Thoracic aorta (tissue), 2 donors: ENCODE results near the gene BRINP3. TPM values are rescaled to one million over a fixed set of nuclear protein-coding genes. Genes with fewer than 3 reads are reported as not detected.

Source experiments
- ATAC-seq: fragments of 150-250 bp; one replicate; pipeline ENCODE4 v1.8.0; 2017; ENCODE audit warnings: low read depth; ENCODE audit not compliant: insufficient number of reproducible peaks, low FRiP score
- DNase-seq: peaks from one replicate; pipeline ENCODE4 v3.0.0-alpha.2; 2020; ENCODE audit warnings: low spot score
- H3K27ac ChIP-seq, 2 donors: fragments of 200-600 bp; sonication (generic); 1 replicate in 1 of 2; 2 replicates in 1 of 2; pipeline ENCODE4 v1.5.1; 2016; ENCODE audit warnings: mild to moderate bottlenecking in 2 of 2, moderate library complexity in 2 of 2
- H3K27me3 ChIP-seq: fragments of 200-600 bp; sonication (generic); replicated peaks from 2 replicates; pipeline ENCODE4 v1.6.0; 2016; ENCODE audit warnings: mild to moderate bottlenecking; ENCODE audit not compliant: insufficient read depth
- H3K36me3 ChIP-seq: fragments of 200-600 bp; sonication (generic); one replicate; pipeline ENCODE4 v1.5.1; 2016
- H3K4me1 ChIP-seq, 2 donors: fragments of 200-600 bp; sonication (generic); 1 replicate in 1 of 2; 2 replicates in 1 of 2; pipeline versions ENCODE4 v1.5.1 to v1.6.0; 2016; ENCODE audit warnings: low read depth in 2 of 2, mild to moderate bottlenecking in 1 of 2; ENCODE audit not compliant: control insufficient read depth in 1 of 2
- H3K4me3 ChIP-seq: fragments of 200-600 bp; sonication (generic); 2 replicates; pipeline ENCODE4 v1.5.1; 2016; ENCODE audit warnings: mild to moderate bottlenecking
- H3K9me3 ChIP-seq: fragments of 200-600 bp; sonication (generic); 2 replicates; pipeline ENCODE4 v1.5.1; 2016
- CTCF ChIP-seq: fragments of 200-600 bp; sonication (generic); IDR thresholded peaks from one replicate; pipeline ENCODE4 v1.5.1; 2019; ENCODE audit warnings: antibody characterized with exemption
- total RNA-seq, 2 donors: library from RNA; depleted of rRNA; stranded (reverse); fragments of >200 nt; gene quantifications; one replicate each; pipeline versions ENCODE4 v1.1.0 to v1.2.3, GENCODE V29; 2016

The BRINP3 gene
- total RNA-seq, 2 donors from 2014 or later, result 6.0 TPM; not detected in 1

GRCh38 chr1:190353538-190354101, 124.0 kb downstream of the BRINP3 start:
- DNase-seq, result no peak
- no peak for ATAC-seq
- H3K27ac ChIP-seq, result no peak overlapping the region
- TF ChIP-seq CTCF, result no peak
- H3K36me3 ChIP-seq, result no peaks in the 10 kb centered on the region
- H3K9me3 ChIP-seq, result no peaks in the 10 kb centered on the region
- H3K4me1 ChIP-seq, result no peaks in the 10 kb centered on the region
- H3K4me3 ChIP-seq, result no peak overlapping the region
- no peaks in the 10 kb centered on the region for H3K27me3 ChIP-seq

- DNase-seq, result no peak
- Histone ChIP-seq H3K27me3 (no peaks in the 10 kb centered on the region), H3K36me3 (no peaks in the 10 kb centered on the region), H3K27ac (no peak overlapping the region), H3K9me3 (no peaks in the 10 kb centered on the region), H3K4me3 (no peak overlapping the region), H3K4me1 (no peaks in the 10 kb centered on the region)
- ATAC-seq, result no peak
- no peak for TF ChIP-seq CTCF
Measured at GRCh38 chr1:190344454-190344853, 133.2 kb downstream of the BRINP3 start.

GRCh38 chr1:190338829-190339228, 138.8 kb downstream of the BRINP3 start:
- no peak overlapping the region for H3K4me3 ChIP-seq
- H3K27me3 ChIP-seq, result no peaks in the 10 kb centered on the region
- ATAC-seq (no peak), DNase-seq (no peak)
- H3K36me3 ChIP-seq, result no peaks in the 10 kb centered on the region
- no peak overlapping the region for H3K27ac ChIP-seq
- no peak for TF ChIP-seq CTCF
- H3K9me3 ChIP-seq, result no peaks in the 10 kb centered on the region
- no peaks in the 10 kb centered on the region for H3K4me1 ChIP-seq

- Histone ChIP-seq H3K27me3 (no peaks in the 10 kb centered on the region), H3K4me3 (no peak overlapping the region), H3K27ac (no peak overlapping the region), H3K4me1 (no peaks in the 10 kb centered on the region), H3K9me3 (no peaks in the 10 kb centered on the region), H3K36me3 (no peaks in the 10 kb centered on the region)
- TF ChIP-seq CTCF, result no peak
- ATAC-seq (no peak), DNase-seq (no peak)
Measured at GRCh38 chr1:190328871-190329270, 148.8 kb downstream of the BRINP3 start.

GRCh38 chr1:190328361-190328760, 149.3 kb downstream of the BRINP3 start:
- Histone ChIP-seq H3K4me1 (no peaks in the 10 kb centered on the region), H3K9me3 (no peaks in the 10 kb centered on the region), H3K4me3 (no peak overlapping the region), H3K27ac (no peak overlapping the region), H3K36me3 (no peaks in the 10 kb centered on the region), H3K27me3 (no peaks in the 10 kb centered on the region)
- TF ChIP-seq CTCF, result no peak
- ATAC-seq (no peak), DNase-seq (no peak)
